GM19023 (cell line): ENCODE data around the gene ZNF577.

Source experiments
- ATAC-seq: cut with Tn5 transposase; IDR thresholded peaks from one replicate; pipeline ENCODE4 v1.9.1; 2021; ENCODE audit warnings: mild to moderate bottlenecking, moderate library complexity; ENCODE audit not compliant: unreplicated experiment

The ZNF577 gene

GRCh38 chr19:51873097-51873496 lies 14.7 kb downstream of the ZNF577 start:
- no peak for ATAC-seq

DNA sequence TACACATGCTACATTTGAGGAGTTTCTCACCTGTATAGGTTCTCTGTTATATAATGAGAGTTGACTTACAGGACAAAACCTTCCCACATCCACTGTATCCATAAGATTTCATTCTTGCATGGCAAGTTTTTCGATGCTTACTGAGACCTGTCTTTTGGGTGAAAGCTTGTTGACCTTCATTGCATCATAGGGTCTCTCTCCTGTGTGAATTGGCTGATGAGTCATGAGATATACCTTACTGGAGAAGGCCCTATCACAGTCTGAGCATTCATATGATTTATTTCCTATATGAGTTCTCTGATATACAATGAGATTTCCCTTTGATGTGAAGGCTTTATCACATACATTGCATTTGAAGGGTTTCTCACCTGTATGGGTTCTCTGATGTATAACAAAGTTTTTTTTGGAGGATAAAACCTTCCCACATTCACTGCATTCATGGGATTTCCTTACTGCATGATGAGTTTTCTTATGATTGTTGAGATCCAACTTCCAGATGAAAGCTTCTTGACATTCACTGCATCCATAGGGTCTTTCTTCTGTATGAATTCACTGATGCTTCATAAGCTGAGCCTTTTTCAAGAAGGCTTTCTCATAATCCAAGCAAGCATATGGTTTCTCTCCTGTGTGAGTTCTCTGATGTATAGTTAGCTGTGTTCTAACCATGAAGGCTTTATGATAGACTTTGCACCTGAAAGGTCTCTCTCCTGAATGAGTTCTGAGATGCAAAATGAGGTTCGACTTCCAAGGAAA lies 25.7 kb downstream of the ZNF577 start:
- ATAC-seq: no peak

DNA sequence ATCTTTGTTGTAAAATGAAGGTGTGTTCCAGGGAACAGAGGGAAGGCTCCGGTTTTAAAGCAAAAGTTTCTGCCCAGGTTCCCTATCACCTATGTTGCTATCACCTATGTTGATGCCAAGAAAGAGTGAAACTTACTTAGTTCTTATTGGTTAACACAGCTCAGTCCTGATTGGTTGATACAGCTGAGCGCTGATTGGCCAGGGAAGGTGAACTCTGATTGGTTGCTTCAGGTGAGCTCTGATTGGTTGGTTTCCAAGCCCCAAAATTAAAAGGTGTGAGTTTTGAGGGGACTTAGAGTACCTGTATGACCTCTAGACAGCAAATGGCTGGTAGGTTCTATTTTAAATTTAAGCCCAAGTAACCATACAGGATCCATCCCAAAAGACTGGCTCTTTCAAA lies 50.6 kb downstream of the ZNF577 start:
- no peak for ATAC-seq

- no peak for ATAC-seq
Measured at GRCh38 chr19:51830274-51830673, 57.5 kb downstream of the ZNF577 start.

- ATAC-seq: no peak
Measured at GRCh38 chr19:51824281-51825005, 63.3 kb downstream of the ZNF577 start.

DNA sequence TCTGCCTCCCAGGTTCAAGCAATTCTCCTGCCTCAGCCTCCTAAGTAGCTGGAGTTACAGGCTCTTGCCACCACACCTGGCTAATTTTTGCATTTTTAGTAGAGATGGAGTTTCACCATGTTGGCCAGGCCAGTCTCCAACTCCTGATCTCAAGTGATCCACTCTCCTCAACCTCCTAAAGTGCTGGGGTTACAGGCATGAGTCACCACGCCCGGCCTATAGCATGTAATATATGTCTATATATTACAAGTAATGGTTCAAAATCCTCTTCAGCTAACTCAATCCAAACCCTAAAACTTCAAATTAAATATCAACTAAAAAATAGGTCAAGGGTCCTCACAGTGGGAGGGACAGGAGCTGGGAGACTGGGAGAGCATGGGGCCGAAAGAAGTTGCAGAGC lies 64.8 kb downstream of the ZNF577 start:
- ATAC-seq: no peak

DNA sequence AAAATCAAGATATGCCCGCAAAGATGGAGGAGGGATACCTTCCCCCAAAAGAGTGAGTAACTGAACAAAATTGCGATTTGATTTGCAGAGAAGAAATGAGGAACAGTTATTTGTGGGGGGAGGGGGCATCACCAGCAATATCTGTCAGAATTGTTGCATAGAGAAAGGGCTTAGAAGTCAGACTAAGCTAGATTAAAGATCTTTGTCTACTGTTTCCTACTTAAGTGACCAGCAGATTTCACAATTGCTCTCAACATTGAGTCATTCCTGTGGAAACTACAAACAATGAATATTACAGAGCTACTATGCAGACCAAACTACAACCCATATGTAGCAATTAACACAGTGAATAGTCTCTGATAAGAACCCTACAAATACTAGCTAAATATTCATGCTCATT lies 65.4 kb downstream of the ZNF577 start:
- ATAC-seq: no peak

GRCh38 chr19:51821921-51822320 lies 65.8 kb downstream of the ZNF577 start:
- ATAC-seq: no peak

GRCh38 chr19:51821456-51821855 lies 66.3 kb downstream of the ZNF577 start:
- ATAC-seq: no peak
